Loucy (cell line): ENCODE measurements around the gene EIF6.

Source experiments
- EZH2phosphoT487 ChIP-seq: fragments of 200-600 bp; IDR thresholded peaks from 2 replicates; pipeline ENCODE4 v1.6.1; 2018; ENCODE audit warnings: antibody characterized with exemption, mild to moderate bottlenecking, moderate library complexity, borderline replicate concordance
- TF ChIP-seq, protein P1 (sequence below): fragments of 200-600 bp; sonication (generic); conservative IDR thresholded peaks from 2 replicates; pipeline ENCODE4 v1.5.1; 2014; ENCODE audit warnings: mild to moderate bottlenecking, antibody characterized with exemption, low read length

- TF ChIP-seq, protein P1, sequence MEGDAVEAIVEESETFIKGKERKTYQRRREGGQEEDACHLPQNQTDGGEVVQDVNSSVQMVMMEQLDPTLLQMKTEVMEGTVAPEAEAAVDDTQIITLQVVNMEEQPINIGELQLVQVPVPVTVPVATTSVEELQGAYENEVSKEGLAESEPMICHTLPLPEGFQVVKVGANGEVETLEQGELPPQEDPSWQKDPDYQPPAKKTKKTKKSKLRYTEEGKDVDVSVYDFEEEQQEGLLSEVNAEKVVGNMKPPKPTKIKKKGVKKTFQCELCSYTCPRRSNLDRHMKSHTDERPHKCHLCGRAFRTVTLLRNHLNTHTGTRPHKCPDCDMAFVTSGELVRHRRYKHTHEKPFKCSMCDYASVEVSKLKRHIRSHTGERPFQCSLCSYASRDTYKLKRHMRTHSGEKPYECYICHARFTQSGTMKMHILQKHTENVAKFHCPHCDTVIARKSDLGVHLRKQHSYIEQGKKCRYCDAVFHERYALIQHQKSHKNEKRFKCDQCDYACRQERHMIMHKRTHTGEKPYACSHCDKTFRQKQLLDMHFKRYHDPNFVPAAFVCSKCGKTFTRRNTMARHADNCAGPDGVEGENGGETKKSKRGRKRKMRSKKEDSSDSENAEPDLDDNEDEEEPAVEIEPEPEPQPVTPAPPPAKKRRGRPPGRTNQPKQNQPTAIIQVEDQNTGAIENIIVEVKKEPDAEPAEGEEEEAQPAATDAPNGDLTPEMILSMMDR = no peak
- no peak for TF ChIP-seq EZH2phosphoT487
Observed at GRCh38 chr20:35311409-35311808, 26.8 kb upstream of the EIF6 start.
